Epithelial cell of alveolus of lung (primary cell): ENCODE results near the gene KICS2. TPM values are rescaled to one million over a fixed set of nuclear protein-coding genes. Genes with fewer than 3 reads are reported as not detected.

ENCODE experiments used
- total RNA-seq: library from RNA; depleted of rRNA; stranded (reverse); fragments of >200 nt; gene quantifications from 2 replicates; pipeline ENCODE4 v1.2.1, GENCODE V29; 2015

The KICS2 gene
- 5.1 and 7.4 TPM in 2 replicates for total RNA-seq

DNA sequence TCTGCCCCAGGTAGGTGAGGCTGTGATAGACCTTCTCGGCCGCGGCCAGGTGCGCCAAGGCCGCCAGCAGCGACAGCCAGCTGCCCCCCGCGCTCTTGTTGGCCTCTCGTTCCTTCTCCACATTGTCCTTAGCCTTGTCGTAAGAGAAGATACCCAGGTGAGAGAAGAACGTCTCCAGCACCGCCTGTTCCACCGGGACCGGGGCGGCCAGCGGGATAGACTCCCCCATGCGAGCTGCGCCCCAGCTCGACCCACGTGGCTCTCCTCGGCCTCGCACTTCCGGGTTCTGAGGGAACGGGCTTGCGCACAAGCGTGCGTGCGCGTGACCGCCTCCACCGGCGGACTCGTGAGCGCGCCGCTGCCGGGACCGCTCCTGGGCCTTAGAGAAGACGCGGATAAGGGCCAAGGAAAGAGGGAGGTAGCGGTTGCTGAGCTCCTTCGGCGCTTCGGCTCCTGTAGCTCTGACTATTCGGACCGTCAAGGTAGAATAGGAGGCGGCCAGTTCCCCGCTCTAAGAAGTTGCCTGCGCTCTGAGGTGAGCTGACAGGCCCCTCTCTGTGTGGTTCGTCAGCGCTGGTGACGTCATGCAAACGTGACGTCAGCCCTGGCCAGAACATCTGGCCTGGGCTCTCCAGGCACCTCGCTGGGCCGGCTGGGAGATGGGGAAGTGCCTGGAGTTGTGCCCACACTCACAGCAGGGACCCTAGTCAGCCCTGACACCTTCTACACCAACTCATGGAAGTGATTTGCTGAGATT lies at the start of gene KICS2:
TSS of gene KICS2 (minus strand) at position 288 of the 757 bp plus-strand sequence. CDS start at position 229, 59 bp downstream.

Other genes starting within 250 kb of the KICS2 start
- gene C12orf56, start 168.5 kb upstream of the KICS2 start, total RNA-seq, result 0.13 TPM in 1 of 2 replicates, not detected in the other
- 43.7 and 84.2 TPM in 2 replicates for gene XPOT, start 182.1 kb upstream of the KICS2 start, total RNA-seq
- 12.8 and 21.7 TPM in 2 replicates for gene TBK1, start 229.8 kb upstream of the KICS2 start, total RNA-seq